Chondrocyte (in vitro differentiated cells): ENCODE measurements around the gene KLHL8. TPM values are rescaled to one million over a fixed set of nuclear protein-coding genes. Genes with fewer than 3 reads are reported as not detected.

Source experiments
- DNase-seq: peaks from one replicate; pipeline ENCODE4 v3.0.0; 2021; ENCODE audit warnings: mixed read lengths, low spot score
- H3K27ac Mint-ChIP-seq: one replicate; pipeline ENCODE4 v1.8.0; 2021; ENCODE audit warnings: mild to moderate bottlenecking, moderate library complexity, mixed read lengths; ENCODE audit not compliant: unreplicated experiment
- H3K27me3 Mint-ChIP-seq: 2 replicates; pipeline ENCODE4 v1.8.0; 2021; ENCODE audit warnings: low read depth, mixed read lengths
- H3K36me3 Mint-ChIP-seq: 2 replicates; pipeline ENCODE4 v1.8.0; 2021; ENCODE audit warnings: low read depth, mixed read lengths
- H3K4me1 Mint-ChIP-seq: 2 replicates; pipeline ENCODE4 v1.8.0; 2021; ENCODE audit warnings: low read depth, mild to moderate bottlenecking, mixed read lengths
- H3K4me3 Mint-ChIP-seq: one replicate; pipeline ENCODE4 v1.8.0; 2021; ENCODE audit warnings: mild to moderate bottlenecking, moderate library complexity, mixed read lengths; ENCODE audit not compliant: unreplicated experiment
- H3K9me3 Mint-ChIP-seq: 2 replicates; pipeline ENCODE4 v1.8.0; 2021; ENCODE audit warnings: low read depth, mixed read lengths
- total RNA-seq: library from RNA; stranded (reverse); gene quantifications from 3 replicates; pipeline ENCODE4 v1.2.1, GENCODE V29; 2021
- TF ChIP-seq, protein P1 (sequence below): fragments of 200-600 bp; sonication (generic); IDR thresholded peaks from 2 replicates; pipeline ENCODE4 v1.5.0; 2021; ENCODE audit warnings: antibody characterized with exemption, mild to moderate bottlenecking, moderate library complexity

Gene KLHL8
- total RNA-seq, 1 donor from 2014 or later: 9.1 TPM

DNA sequence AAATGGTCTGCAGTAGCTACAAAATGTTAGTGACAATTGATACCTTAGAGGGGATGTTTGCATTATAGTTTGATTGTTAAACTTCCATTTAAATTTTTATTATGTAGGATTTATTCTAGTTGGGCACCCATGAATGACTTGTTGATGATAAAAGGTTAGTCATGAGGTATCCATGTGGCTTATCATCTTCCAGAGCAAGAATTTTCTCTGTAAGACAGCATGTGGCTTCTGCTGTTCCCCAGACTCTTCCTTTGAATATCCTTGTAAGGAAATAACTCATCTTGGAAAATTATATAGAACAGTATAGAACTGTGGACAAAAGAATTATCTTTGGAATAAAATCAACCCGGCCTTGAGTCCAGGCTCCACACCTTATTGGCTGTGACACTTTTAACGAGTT is 40.1 kb upstream of the KLHL8 start:
- no peak overlapping the region for H3K27ac Mint-ChIP-seq
- no peak overlapping the region for H3K4me3 Mint-ChIP-seq
- no peaks in the 10 kb centered on the region for H3K27me3 Mint-ChIP-seq
- H3K36me3 Mint-ChIP-seq: no peaks in the 10 kb centered on the region
- TF ChIP-seq, protein P1, sequence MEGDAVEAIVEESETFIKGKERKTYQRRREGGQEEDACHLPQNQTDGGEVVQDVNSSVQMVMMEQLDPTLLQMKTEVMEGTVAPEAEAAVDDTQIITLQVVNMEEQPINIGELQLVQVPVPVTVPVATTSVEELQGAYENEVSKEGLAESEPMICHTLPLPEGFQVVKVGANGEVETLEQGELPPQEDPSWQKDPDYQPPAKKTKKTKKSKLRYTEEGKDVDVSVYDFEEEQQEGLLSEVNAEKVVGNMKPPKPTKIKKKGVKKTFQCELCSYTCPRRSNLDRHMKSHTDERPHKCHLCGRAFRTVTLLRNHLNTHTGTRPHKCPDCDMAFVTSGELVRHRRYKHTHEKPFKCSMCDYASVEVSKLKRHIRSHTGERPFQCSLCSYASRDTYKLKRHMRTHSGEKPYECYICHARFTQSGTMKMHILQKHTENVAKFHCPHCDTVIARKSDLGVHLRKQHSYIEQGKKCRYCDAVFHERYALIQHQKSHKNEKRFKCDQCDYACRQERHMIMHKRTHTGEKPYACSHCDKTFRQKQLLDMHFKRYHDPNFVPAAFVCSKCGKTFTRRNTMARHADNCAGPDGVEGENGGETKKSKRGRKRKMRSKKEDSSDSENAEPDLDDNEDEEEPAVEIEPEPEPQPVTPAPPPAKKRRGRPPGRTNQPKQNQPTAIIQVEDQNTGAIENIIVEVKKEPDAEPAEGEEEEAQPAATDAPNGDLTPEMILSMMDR: no peak
- no peak for DNase-seq
- peaks cover 5% of the 10 kb centered on the region for H3K9me3 Mint-ChIP-seq
- no peaks in the 10 kb centered on the region for H3K4me1 Mint-ChIP-seq

DNA sequence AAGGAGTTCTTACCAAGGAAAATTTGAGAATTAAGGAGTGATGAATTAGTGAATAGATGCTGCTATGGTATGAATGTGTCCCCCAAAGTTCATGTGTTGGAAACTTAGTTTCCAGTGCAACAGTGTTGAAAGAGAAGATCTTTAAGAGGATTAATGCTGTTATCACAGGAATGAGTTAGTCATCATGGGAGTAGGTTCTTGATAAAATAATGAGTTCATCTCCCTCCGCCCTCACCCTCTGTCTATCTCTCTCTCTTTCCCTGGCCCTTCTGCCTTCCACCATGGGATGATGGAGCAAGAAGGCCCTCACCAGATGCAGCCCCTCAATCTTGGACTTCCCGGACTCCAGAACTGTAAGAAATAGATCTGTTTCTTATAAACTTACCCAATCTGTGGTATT is 38.3 kb upstream of the KLHL8 start:
- no peaks in the 10 kb centered on the region for H3K36me3 Mint-ChIP-seq

DNA sequence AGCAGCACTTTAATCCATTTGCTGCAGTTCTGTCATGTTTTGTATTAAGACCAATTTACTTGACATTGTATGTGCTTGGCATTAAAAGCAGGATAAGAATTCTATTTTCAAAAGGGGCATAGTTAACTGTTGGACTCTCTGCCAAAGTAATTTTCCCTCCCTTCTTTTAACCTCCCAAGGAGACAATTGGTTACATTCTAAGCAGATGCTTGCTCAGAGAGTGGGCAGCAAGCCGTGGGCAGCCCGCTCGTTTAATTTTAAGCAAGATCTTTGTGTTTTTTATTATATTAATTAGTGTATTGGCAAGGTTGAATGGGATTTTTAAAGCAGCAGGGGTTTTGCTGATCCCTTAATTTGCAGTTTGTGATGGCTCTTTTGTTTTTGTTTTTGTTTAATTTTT is 37.1 kb upstream of the KLHL8 start:
- TF ChIP-seq, protein P1: no peak
- DNase-seq: no peak
- peaks cover 7% of the 10 kb centered on the region for H3K9me3 Mint-ChIP-seq
- H3K36me3 Mint-ChIP-seq: no peaks in the 10 kb centered on the region
- no peak overlapping the region for H3K4me3 Mint-ChIP-seq
- H3K4me1 Mint-ChIP-seq: no peaks in the 10 kb centered on the region
- no peaks in the 10 kb centered on the region for H3K27me3 Mint-ChIP-seq
- no peak overlapping the region for H3K27ac Mint-ChIP-seq

More for the DNA sequence above, 38.3 kb upstream of the KLHL8 start:
- Mint-ChIP-seq H3K4me3 (no peak overlapping the region), H3K27me3 (no peaks in the 10 kb centered on the region), H3K4me1 (no peaks in the 10 kb centered on the region), H3K9me3 (peaks cover 7% of the 10 kb centered on the region), H3K27ac (no peak overlapping the region)
- no peak for DNase-seq
- TF ChIP-seq, protein P1: no peak

DNA sequence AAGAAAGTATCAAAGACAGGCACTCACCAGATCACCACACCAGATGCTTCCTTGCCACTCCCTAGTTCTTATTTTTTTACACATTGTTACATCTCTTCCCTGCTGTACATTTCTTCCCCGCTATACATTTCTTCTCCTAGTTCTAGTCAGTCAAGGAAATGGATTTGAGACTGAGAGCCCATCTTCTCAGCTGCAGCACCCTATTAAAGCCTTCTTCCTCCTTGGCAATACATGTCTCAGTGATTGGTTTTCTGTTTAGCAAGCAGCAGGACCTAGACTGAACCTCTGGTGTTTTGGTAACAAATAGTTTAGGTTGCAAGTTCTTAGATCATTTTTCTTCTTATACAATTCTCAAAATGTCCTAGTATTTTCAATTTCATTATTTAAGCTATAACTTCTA is 35.3 kb upstream of the KLHL8 start:
- peaks cover 7% of the 10 kb centered on the region for H3K9me3 Mint-ChIP-seq
- no peaks in the 10 kb centered on the region for H3K4me1 Mint-ChIP-seq
- no peak overlapping the region for H3K27ac Mint-ChIP-seq
- no peaks in the 10 kb centered on the region for H3K36me3 Mint-ChIP-seq
- TF ChIP-seq, protein P1: no peak
- H3K4me3 Mint-ChIP-seq: no peak overlapping the region
- no peak for DNase-seq
- H3K27me3 Mint-ChIP-seq: no peaks in the 10 kb centered on the region

DNA sequence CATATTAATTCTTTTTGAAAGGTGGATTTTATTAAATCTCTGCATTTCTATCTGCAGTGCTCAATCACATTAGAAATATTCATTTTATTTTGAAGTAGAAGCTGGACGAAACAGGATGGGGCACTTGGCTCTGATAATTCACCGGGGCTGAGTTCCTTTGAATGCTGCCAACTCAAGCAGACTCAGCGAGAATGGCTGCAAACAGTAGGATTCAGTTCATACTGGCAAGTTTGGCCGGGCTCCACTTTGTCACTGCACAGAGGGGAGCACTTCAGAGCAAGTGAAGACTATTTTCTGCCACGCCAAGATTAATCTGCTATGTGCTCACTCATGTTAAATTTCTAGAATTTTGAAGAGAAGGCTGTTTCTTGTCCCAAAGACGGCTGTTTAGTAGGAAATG is 30.7 kb upstream of the KLHL8 start:
- Mint-ChIP-seq H3K9me3 (peaks cover 11% of the 10 kb centered on the region), H3K36me3 (no peaks in the 10 kb centered on the region), H3K4me3 (no peak overlapping the region), H3K27me3 (no peaks in the 10 kb centered on the region), H3K4me1 (no peaks in the 10 kb centered on the region), H3K27ac (no peak overlapping the region)
- TF ChIP-seq, protein P1: no peak
- no peak for DNase-seq
